GM11168 (cell line): ENCODE measurements around the gene WRNIP1.

Experiments used
- in situ Hi-C: fragments of 300-500 bp; cut with MboI; formaldehyde crosslinking; loops from one replicate; pipeline ENCODE4 v1.12.0; 2022; ENCODE audit warnings: low sequenced_read_pairs; ENCODE audit not compliant: unreplicated experiment

WRNIP1 gene

GRCh38 chr6:2781685-2782355 is 16.6 kb downstream of the WRNIP1 start:
- in situ Hi-C loops: no loop called here

- in situ Hi-C loops: no loop called here
Measured at GRCh38 chr6:2782356-2782708, 17.1 kb downstream of the WRNIP1 start.

- in situ Hi-C loops: no loop called here
Measured at GRCh38 chr6:2782825-2783187, 17.6 kb downstream of the WRNIP1 start.

- in situ Hi-C loops: no loop called here
Measured at GRCh38 chr6:2783188-2783963, 18.2 kb downstream of the WRNIP1 start.

GRCh38 chr6:2784061-2784460 is 18.9 kb downstream of the WRNIP1 start:
- in situ Hi-C loops: no loop called here

GRCh38 chr6:2784930-2785329 is 19.7 kb downstream of the WRNIP1 start:
- in situ Hi-C loops: no loop called here

- in situ Hi-C loops: no loop called here
Measured at GRCh38 chr6:2786269-2786668, 21.1 kb downstream of the WRNIP1 start.

GRCh38 chr6:2790588-2791449 is 25.6 kb downstream of the WRNIP1 start:
- in situ Hi-C loops: no loop called here

- in situ Hi-C loops: no loop called here
Measured at GRCh38 chr6:2791450-2791974, 26.3 kb downstream of the WRNIP1 start.

GRCh38 chr6:2792330-2793110 is 27.3 kb downstream of the WRNIP1 start:
- in situ Hi-C loops: no loop called here

GRCh38 chr6:2793534-2794151 is 28.4 kb downstream of the WRNIP1 start:
- in situ Hi-C loops: no loop called here

GRCh38 chr6:2794171-2794730 is 29.1 kb downstream of the WRNIP1 start:
- in situ Hi-C loops: no loop called here

- in situ Hi-C loops: no loop called here
Measured at GRCh38 chr6:2795162-2795561, 30.0 kb downstream of the WRNIP1 start.

- in situ Hi-C loops: no loop called here
Measured at GRCh38 chr6:2795956-2796355, 30.8 kb downstream of the WRNIP1 start.

- in situ Hi-C loops: no loop called here
Measured at GRCh38 chr6:2796861-2797260, 31.7 kb downstream of the WRNIP1 start.

GRCh38 chr6:2797564-2798031 is 32.4 kb downstream of the WRNIP1 start:
- in situ Hi-C loops: no loop called here

GRCh38 chr6:2798586-2799134 is 33.5 kb downstream of the WRNIP1 start:
- in situ Hi-C loops: no loop called here

- in situ Hi-C loops: no loop called here
Measured at GRCh38 chr6:2799936-2800527, 34.8 kb downstream of the WRNIP1 start.
